Stimulated activated CD4-positive, alpha-beta T cell treated with anti-CD3 and anti-CD28 coated beads, Interleukin-15, amount 100 ng/mL, for 48 hours (primary cell): ENCODE data around the gene GRM7.

ENCODE experiments used
- DNase-seq, 2 donors: peaks; one replicate each; pipeline ENCODE4 v3.0.0-alpha.2; 2020; ENCODE audit warnings: low read depth in 2 of 2

Gene GRM7

GRCh38 chr3:7241584-7242302 lies 380.8 kb downstream of the GRM7 start:
- no peak for DNase-seq

- no peak for DNase-seq
Observed at GRCh38 chr3:7242303-7242635, 381.4 kb downstream of the GRM7 start.

GRCh38 chr3:7249493-7250076 lies 388.7 kb downstream of the GRM7 start:
- DNase-seq, result no peak

GRCh38 chr3:7254251-7254650 lies 393.3 kb downstream of the GRM7 start:
- no peak for DNase-seq

GRCh38 chr3:7260975-7261374 lies 400.1 kb downstream of the GRM7 start:
- DNase-seq, result no peak

GRCh38 chr3:7263347-7264195 lies 402.7 kb downstream of the GRM7 start:
- no peak for DNase-seq

GRCh38 chr3:7264196-7264526 lies 403.2 kb downstream of the GRM7 start:
- DNase-seq, result no peak

- DNase-seq, result no peak
Observed at GRCh38 chr3:7265736-7266135, 404.8 kb downstream of the GRM7 start.

GRCh38 chr3:7266551-7266950 lies 405.6 kb downstream of the GRM7 start:
- DNase-seq, result no peak

GRCh38 chr3:7270731-7271130 lies 409.8 kb downstream of the GRM7 start:
- no peak for DNase-seq

- no peak for DNase-seq
Observed at GRCh38 chr3:7271631-7272030, 410.7 kb downstream of the GRM7 start.

GRCh38 chr3:7272203-7272602 lies 411.3 kb downstream of the GRM7 start:
- DNase-seq, result no peak

GRCh38 chr3:7275396-7275795 lies 414.5 kb downstream of the GRM7 start:
- DNase-seq, result no peak

GRCh38 chr3:7280318-7280717 lies 419.4 kb downstream of the GRM7 start:
- no peak for DNase-seq

GRCh38 chr3:7282988-7283387 lies 422.1 kb downstream of the GRM7 start:
- DNase-seq, result no peak

- no peak for DNase-seq
Observed at GRCh38 chr3:7285505-7285904, 424.6 kb downstream of the GRM7 start.

- no peak for DNase-seq
Observed at GRCh38 chr3:7288133-7288532, 427.2 kb downstream of the GRM7 start.

- DNase-seq, result no peak
Observed at GRCh38 chr3:7289121-7289520, 428.2 kb downstream of the GRM7 start.

- no peak for DNase-seq
Observed at GRCh38 chr3:7290077-7290825, 429.3 kb downstream of the GRM7 start.

- DNase-seq, result no peak
Observed at GRCh38 chr3:7292362-7292761, 431.4 kb downstream of the GRM7 start.

- DNase-seq, result no peak
Observed at GRCh38 chr3:7293286-7293685, 432.4 kb downstream of the GRM7 start.

- DNase-seq, result no peak
Observed at GRCh38 chr3:7305561-7305960, 444.6 kb downstream of the GRM7 start.
